Testis (tissue), 2 donors: ENCODE measurements around the gene ANKRD17.

ENCODE experiments used
- POLR2A ChIP-seq: fragments of 450-650 bp; IDR thresholded peaks from one replicate; pipeline ENCODE4 v1.6.1; 2017; ENCODE audit warnings: antibody characterized with exemption, mild to moderate bottlenecking, moderate library complexity
- TF ChIP-seq, protein P1 (sequence below), 3 experiments: fragments of 450-650 bp in 2 of 3; fragments of 200-600 bp in 1 of 3; sonication (generic) in 1 of 3; IDR thresholded peaks; one replicate each; pipeline ENCODE4 v1.5.1; 2016 to 2019; ENCODE audit warnings: antibody characterized with exemption in 3 of 3, mild to moderate bottlenecking in 2 of 3, moderate library complexity in 1 of 3

DNA sequence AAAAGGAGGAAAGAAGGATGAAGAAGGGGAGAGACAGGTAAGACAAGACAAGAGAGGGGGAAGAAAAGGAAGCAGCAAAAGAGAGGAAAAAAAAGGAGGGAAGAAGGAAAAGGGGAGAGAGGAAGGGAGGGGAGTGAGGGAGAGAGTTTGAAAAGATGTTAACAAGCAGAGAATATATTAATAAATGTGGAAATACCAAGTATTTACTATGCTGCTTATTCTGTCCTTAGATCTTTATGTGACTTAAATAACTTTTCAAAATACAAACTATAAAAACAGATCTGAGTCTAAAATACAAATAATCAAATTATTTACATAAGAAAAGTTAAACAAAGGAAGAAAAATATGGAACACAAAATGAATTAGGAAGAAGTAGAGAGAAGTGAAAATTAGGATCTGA, 170.7 kb downstream of the ANKRD17 start:
- TF ChIP-seq POLR2A: no peak
- TF ChIP-seq, protein P1, sequence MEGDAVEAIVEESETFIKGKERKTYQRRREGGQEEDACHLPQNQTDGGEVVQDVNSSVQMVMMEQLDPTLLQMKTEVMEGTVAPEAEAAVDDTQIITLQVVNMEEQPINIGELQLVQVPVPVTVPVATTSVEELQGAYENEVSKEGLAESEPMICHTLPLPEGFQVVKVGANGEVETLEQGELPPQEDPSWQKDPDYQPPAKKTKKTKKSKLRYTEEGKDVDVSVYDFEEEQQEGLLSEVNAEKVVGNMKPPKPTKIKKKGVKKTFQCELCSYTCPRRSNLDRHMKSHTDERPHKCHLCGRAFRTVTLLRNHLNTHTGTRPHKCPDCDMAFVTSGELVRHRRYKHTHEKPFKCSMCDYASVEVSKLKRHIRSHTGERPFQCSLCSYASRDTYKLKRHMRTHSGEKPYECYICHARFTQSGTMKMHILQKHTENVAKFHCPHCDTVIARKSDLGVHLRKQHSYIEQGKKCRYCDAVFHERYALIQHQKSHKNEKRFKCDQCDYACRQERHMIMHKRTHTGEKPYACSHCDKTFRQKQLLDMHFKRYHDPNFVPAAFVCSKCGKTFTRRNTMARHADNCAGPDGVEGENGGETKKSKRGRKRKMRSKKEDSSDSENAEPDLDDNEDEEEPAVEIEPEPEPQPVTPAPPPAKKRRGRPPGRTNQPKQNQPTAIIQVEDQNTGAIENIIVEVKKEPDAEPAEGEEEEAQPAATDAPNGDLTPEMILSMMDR (IDR thresholded peaks at IDR 0.05): no peak
